K562 (cell line): ENCODE data around the gene UBL5. TPM values are rescaled to one million over a fixed set of nuclear protein-coding genes. Genes with fewer than 3 reads are reported as not detected.

ENCODE experiments used
- BHLHE40 ChIP-seq: IDR thresholded peaks from 2 replicates; pipeline ENCODE4 v1.6.1; 2011; ENCODE audit warnings: low read length, improper control_type of control experiment
- BMI1 ChIP-seq: fragments of 150-350 bp; IDR thresholded peaks from 2 replicates; pipeline ENCODE4 v1.6.1; 2014; ENCODE audit warnings: low read length
- MYC ChIP-seq, 2 experiments: fragments of 250-450 bp in 1 of 2; sonication (Bioruptor Pico) in 1 of 2; IDR thresholded peaks; 2 replicates each; pipeline versions ENCODE4 v1.5.1 to v1.6.1; 2012 to 2021; ENCODE audit warnings: low read depth in 2 of 2, borderline replicate concordance in 1 of 2, improper control_type of control experiment in 1 of 2, low read length in 1 of 2, mild to moderate bottlenecking in 1 of 2, moderate library complexity in 1 of 2
- NFYB ChIP-seq: IDR thresholded peaks from 2 replicates; pipeline ENCODE4 v1.6.1; 2011; ENCODE audit warnings: mild to moderate bottlenecking, moderate library complexity; ENCODE audit not compliant: insufficient read length; ENCODE audit errors: extremely low read depth
- POLR2A ChIP-seq: fragments of 450-650 bp; conservative IDR thresholded peaks from 2 replicates; pipeline ENCODE4 v1.6.1; 2016
- SP2 ChIP-seq: IDR thresholded peaks from 2 replicates; pipeline ENCODE4 v1.6.1; 2011; ENCODE audit warnings: mild to moderate bottlenecking, low read depth, low read length, moderate library complexity; ENCODE audit not compliant: poor library complexity, severe bottlenecking; ENCODE audit errors: extremely low read depth
- TSC22D4 ChIP-seq: fragments of 450-650 bp; IDR thresholded peaks from 2 replicates; pipeline ENCODE4 v1.6.1; 2016; ENCODE audit warnings: missing genetic modification characterization, missing biosample characterization, control low read depth
- polyA plus RNA-seq, 8 experiments: library from polyadenylated mRNA; depleted of rRNA in 4 of 8; stranded (reverse) in 5 of 8; unstranded in 3 of 8; fragments of >200 nt; fragmentation: Nextera tagmentation in 2 of 8; fragmentation: Illumina TruSeq in 1 of 8; extraction: Ambion mirVana in 2 of 8; extraction: Trizol in 1 of 8; gene quantifications; 2 replicates each; pipeline versions ENCODE4 v1.2.1 to v1.2.3, GENCODE V29; 2011 to 2014; ENCODE audit warnings: inconsistent platforms in 1 of 8, missing spikeins in 1 of 8
- total RNA-seq, 7 experiments: library from RNA; depleted of rRNA in 6 of 7; stranded (reverse); fragments of >200 nt in 6 of 7; fragmentation: Illumina TruSeq in 2 of 7; extraction: Trizol in 2 of 7; gene quantifications; 2 replicates each; pipeline versions ENCODE4 v1.2.1 to v1.2.3, GENCODE V29; 2011 to 2021; ENCODE audit warnings: low replicate concordance in 1 of 7
- TF ChIP-seq, protein P1 (sequence below), 3 experiments: fragments of 200-800 bp in 1 of 3; sonication (Bioruptor generic) in 1 of 3; sonication (generic) in 1 of 3; formaldehyde crosslinking in 1 of 3; IDR thresholded peaks; 2 replicates each; pipeline versions ENCODE4 v1.6.1 to v1.8.0; 2016 to 2022; ENCODE audit warnings: mild to moderate bottlenecking in 2 of 3, missing compliant biosample characterization in 2 of 3, missing genetic modification characterization in 2 of 3, missing genetic modification reagents in 1 of 3
- TF ChIP-seq, protein P2 (sequence below): sonication (generic); formaldehyde crosslinking; IDR thresholded peaks from 2 replicates; pipeline ENCODE4 v1.8.0; 2023; ENCODE audit warnings: mild to moderate bottlenecking, missing genetic modification reagents
- TF ChIP-seq, protein P3 (sequence below): fragments of 450-650 bp; IDR thresholded peaks from 2 replicates; pipeline ENCODE4 v1.6.1; 2016; ENCODE audit warnings: mild to moderate bottlenecking, moderate library complexity

UBL5 gene
- total and polyA plus RNA-seq, 9 of the 15 experiments (the other 6 are each of a cell fraction or from before 2014, with no cell fraction given), result 410 to 1,266 (median 613) TPM

DNA sequence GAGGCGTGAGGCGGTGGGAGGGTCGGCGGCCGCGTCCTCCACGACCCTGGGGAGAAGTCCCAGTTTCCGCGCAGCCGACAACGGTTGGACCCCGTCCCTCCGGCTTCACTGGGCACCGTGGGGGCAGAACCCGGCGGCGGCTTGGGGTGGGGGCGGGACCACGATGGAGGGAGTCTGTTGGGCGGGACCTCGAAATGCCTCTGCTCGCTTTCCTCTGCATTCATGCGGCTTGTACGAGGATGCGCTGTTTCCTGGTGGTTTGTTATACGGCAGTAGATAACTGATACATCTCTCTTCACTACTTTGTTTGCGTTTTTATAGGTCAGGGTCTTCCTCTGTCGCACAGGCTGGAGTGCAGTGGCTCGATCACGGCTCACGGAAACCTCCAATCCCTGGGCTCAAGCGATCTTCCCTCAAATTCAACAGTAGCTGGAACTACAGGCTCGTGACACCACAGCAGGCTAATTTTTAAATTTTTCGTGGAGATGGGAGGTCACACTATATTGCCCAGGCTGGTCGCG lies 34.6 kb upstream of the UBL5 start (continued):
- TF ChIP-seq NFYB (no peak), BHLHE40 (no peak), POLR2A (peak; percentile 43; the same call in 1 of the 2 replicates), BMI1 (no peak), SP2 (no peak), TSC22D4 (tag) (no peak), MYC (IDR thresholded peaks at IDR 0.05; ENCODE audit: low read depth, low read length) (no peak), MYC (CRISPR knock-in tag; IDR thresholded peaks at IDR 0.05; ENCODE audit: borderline replicate concordance, low read depth) (no peak)
- TF ChIP-seq, protein P1, sequence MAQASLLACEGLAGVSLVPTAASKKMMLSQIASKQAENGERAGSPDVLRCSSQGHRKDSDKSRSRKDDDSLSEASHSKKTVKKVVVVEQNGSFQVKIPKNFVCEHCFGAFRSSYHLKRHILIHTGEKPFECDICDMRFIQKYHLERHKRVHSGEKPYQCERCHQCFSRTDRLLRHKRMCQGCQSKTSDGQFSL (CRISPR knock-in tag; IDR thresholded peaks at IDR 0.05), result no peak
- TF ChIP-seq, protein P1 (tag; IDR thresholded peaks at IDR 0.05), result peak in 1 of 2 experiments; percentile 21; a peak in 1 of 4 replicates
- TF ChIP-seq, protein P2, sequence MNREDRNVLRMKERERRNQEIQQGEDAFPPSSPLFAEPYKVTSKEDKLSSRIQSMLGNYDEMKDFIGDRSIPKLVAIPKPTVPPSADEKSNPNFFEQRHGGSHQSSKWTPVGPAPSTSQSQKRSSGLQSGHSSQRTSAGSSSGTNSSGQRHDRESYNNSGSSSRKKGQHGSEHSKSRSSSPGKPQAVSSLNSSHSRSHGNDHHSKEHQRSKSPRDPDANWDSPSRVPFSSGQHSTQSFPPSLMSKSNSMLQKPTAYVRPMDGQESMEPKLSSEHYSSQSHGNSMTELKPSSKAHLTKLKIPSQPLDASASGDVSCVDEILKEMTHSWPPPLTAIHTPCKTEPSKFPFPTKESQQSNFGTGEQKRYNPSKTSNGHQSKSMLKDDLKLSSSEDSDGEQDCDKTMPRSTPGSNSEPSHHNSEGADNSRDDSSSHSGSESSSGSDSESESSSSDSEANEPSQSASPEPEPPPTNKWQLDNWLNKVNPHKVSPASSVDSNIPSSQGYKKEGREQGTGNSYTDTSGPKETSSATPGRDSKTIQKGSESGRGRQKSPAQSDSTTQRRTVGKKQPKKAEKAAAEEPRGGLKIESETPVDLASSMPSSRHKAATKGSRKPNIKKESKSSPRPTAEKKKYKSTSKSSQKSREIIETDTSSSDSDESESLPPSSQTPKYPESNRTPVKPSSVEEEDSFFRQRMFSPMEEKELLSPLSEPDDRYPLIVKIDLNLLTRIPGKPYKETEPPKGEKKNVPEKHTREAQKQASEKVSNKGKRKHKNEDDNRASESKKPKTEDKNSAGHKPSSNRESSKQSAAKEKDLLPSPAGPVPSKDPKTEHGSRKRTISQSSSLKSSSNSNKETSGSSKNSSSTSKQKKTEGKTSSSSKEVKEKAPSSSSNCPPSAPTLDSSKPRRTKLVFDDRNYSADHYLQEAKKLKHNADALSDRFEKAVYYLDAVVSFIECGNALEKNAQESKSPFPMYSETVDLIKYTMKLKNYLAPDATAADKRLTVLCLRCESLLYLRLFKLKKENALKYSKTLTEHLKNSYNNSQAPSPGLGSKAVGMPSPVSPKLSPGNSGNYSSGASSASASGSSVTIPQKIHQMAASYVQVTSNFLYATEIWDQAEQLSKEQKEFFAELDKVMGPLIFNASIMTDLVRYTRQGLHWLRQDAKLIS (CRISPR knock-in tag), result no peak
- TF ChIP-seq, protein P3, sequence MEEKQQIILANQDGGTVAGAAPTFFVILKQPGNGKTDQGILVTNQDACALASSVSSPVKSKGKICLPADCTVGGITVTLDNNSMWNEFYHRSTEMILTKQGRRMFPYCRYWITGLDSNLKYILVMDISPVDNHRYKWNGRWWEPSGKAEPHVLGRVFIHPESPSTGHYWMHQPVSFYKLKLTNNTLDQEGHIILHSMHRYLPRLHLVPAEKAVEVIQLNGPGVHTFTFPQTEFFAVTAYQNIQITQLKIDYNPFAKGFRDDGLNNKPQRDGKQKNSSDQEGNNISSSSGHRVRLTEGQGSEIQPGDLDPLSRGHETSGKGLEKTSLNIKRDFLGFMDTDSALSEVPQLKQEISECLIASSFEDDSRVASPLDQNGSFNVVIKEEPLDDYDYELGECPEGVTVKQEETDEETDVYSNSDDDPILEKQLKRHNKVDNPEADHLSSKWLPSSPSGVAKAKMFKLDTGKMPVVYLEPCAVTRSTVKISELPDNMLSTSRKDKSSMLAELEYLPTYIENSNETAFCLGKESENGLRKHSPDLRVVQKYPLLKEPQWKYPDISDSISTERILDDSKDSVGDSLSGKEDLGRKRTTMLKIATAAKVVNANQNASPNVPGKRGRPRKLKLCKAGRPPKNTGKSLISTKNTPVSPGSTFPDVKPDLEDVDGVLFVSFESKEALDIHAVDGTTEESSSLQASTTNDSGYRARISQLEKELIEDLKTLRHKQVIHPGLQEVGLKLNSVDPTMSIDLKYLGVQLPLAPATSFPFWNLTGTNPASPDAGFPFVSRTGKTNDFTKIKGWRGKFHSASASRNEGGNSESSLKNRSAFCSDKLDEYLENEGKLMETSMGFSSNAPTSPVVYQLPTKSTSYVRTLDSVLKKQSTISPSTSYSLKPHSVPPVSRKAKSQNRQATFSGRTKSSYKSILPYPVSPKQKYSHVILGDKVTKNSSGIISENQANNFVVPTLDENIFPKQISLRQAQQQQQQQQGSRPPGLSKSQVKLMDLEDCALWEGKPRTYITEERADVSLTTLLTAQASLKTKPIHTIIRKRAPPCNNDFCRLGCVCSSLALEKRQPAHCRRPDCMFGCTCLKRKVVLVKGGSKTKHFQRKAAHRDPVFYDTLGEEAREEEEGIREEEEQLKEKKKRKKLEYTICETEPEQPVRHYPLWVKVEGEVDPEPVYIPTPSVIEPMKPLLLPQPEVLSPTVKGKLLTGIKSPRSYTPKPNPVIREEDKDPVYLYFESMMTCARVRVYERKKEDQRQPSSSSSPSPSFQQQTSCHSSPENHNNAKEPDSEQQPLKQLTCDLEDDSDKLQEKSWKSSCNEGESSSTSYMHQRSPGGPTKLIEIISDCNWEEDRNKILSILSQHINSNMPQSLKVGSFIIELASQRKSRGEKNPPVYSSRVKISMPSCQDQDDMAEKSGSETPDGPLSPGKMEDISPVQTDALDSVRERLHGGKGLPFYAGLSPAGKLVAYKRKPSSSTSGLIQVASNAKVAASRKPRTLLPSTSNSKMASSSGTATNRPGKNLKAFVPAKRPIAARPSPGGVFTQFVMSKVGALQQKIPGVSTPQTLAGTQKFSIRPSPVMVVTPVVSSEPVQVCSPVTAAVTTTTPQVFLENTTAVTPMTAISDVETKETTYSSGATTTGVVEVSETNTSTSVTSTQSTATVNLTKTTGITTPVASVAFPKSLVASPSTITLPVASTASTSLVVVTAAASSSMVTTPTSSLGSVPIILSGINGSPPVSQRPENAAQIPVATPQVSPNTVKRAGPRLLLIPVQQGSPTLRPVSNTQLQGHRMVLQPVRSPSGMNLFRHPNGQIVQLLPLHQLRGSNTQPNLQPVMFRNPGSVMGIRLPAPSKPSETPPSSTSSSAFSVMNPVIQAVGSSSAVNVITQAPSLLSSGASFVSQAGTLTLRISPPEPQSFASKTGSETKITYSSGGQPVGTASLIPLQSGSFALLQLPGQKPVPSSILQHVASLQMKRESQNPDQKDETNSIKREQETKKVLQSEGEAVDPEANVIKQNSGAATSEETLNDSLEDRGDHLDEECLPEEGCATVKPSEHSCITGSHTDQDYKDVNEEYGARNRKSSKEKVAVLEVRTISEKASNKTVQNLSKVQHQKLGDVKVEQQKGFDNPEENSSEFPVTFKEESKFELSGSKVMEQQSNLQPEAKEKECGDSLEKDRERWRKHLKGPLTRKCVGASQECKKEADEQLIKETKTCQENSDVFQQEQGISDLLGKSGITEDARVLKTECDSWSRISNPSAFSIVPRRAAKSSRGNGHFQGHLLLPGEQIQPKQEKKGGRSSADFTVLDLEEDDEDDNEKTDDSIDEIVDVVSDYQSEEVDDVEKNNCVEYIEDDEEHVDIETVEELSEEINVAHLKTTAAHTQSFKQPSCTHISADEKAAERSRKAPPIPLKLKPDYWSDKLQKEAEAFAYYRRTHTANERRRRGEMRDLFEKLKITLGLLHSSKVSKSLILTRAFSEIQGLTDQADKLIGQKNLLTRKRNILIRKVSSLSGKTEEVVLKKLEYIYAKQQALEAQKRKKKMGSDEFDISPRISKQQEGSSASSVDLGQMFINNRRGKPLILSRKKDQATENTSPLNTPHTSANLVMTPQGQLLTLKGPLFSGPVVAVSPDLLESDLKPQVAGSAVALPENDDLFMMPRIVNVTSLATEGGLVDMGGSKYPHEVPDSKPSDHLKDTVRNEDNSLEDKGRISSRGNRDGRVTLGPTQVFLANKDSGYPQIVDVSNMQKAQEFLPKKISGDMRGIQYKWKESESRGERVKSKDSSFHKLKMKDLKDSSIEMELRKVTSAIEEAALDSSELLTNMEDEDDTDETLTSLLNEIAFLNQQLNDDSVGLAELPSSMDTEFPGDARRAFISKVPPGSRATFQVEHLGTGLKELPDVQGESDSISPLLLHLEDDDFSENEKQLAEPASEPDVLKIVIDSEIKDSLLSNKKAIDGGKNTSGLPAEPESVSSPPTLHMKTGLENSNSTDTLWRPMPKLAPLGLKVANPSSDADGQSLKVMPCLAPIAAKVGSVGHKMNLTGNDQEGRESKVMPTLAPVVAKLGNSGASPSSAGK, result 0 out of 2 replicates have a peak, but pooled peaks have one; percentile 58
